Measurements from ENCODE around the gene GIMAP8.
"Not testable (repeated sequence)": the region's sequence is repeated elsewhere in the genome, so short reads cannot be mapped to it uniquely, and the experiment has no call there.

Gene GIMAP8

GRCh38 chr7:150435390-150436073, 14.9 kb upstream of the GIMAP8 start:
- no peak for DNase-seq (ENCODE audit: low spot score)

- DNase-seq (ENCODE audit: low spot score), result no peak
Measured at GRCh38 chr7:150439967-150440366, 10.5 kb upstream of the GIMAP8 start.

GRCh38 chr7:150441524-150441923, 8.9 kb upstream of the GIMAP8 start:
- no peak for DNase-seq (ENCODE audit: low spot score)

- no peak for DNase-seq (ENCODE audit: low spot score)
Measured at GRCh38 chr7:150442811-150443210, 7.6 kb upstream of the GIMAP8 start.

- DNase-seq (ENCODE audit: low spot score), result no peak
Measured at GRCh38 chr7:150443793-150444540, 6.5 kb upstream of the GIMAP8 start.

- DNase-seq (ENCODE audit: low spot score), result no peak
Measured at GRCh38 chr7:150444674-150445365, 5.6 kb upstream of the GIMAP8 start.

- no peak for DNase-seq (ENCODE audit: low spot score)
Measured at GRCh38 chr7:150446288-150446938, 4.0 kb upstream of the GIMAP8 start.

- DNase-seq (ENCODE audit: low spot score), result no peak
Measured at GRCh38 chr7:150447966-150448788, 2.3 kb upstream of the GIMAP8 start.

GRCh38 chr7:150448789-150449147, 1.7 kb upstream of the GIMAP8 start:
- peak; percentile 46 for DNase-seq (ENCODE audit: low spot score)

- no peak for DNase-seq (ENCODE audit: low spot score)
Measured at GRCh38 chr7:150449206-150449952, 1.1 kb upstream of the GIMAP8 start.

- DNase-seq (ENCODE audit: low spot score), result no peak
Measured at GRCh38 chr7:150451097-150451793, 815 bp downstream of the GIMAP8 start.

GRCh38 chr7:150451833-150452461, 1.5 kb downstream of the GIMAP8 start:
- DNase-seq (ENCODE audit: low spot score), result no peak

GRCh38 chr7:150453181-150453580, 2.8 kb downstream of the GIMAP8 start:
- no peak for DNase-seq (ENCODE audit: low spot score)

GRCh38 chr7:150453892-150454291, 3.5 kb downstream of the GIMAP8 start:
- no peak for DNase-seq (ENCODE audit: low spot score)

GRCh38 chr7:150457064-150457463, 6.6 kb downstream of the GIMAP8 start:
- DNase-seq (ENCODE audit: low spot score), result not testable (repeated sequence)

- DNase-seq (ENCODE audit: low spot score), result no peak
Measured at GRCh38 chr7:150458235-150458634, 7.8 kb downstream of the GIMAP8 start.

- no peak for DNase-seq (ENCODE audit: low spot score)
Measured at GRCh38 chr7:150458756-150459155, 8.3 kb downstream of the GIMAP8 start.

GRCh38 chr7:150461520-150461919, 11.1 kb downstream of the GIMAP8 start:
- DNase-seq (ENCODE audit: low spot score), result no peak

GRCh38 chr7:150462413-150462812, 12.0 kb downstream of the GIMAP8 start:
- no peak for DNase-seq (ENCODE audit: low spot score)

GRCh38 chr7:150463461-150463860, 13.0 kb downstream of the GIMAP8 start:
- DNase-seq (ENCODE audit: low spot score), result no peak

Measured in SW480 (cell line).